ENCODE data around the gene FBXW8.

FBXW8 gene

GRCh38 chr12:117013726-117014125 is 103.0 kb downstream of the FBXW8 start:
- no CpG with 5 or more reads among the region's 1 CpG for WGBS, 2 donors (ENCODE audit: extremely low coverage in 2 of 2, insufficient read length in 2 of 2, insufficient replicate concordance in 1 of 2)
- peaks cover 22 to 86% of the 10 kb centered on the region in 2 donors for H3K36me3 ChIP-seq (replicated peaks in 1 of 2; ENCODE audit: control insufficient read depth in 2 of 2, insufficient read depth in 2 of 2, low read length in 2 of 2)

GRCh38 chr12:117014342-117014887 is 103.7 kb downstream of the FBXW8 start:
- peaks cover 0 to 7% of the 10 kb centered on the region in 2 donors for H3K4me1 ChIP-seq (ENCODE audit: control insufficient read depth in 2 of 2, insufficient read depth in 1 of 2, low read depth in 1 of 2, low read length in 2 of 2)
- no peaks in the 10 kb centered on the region for H3K27me3 ChIP-seq (ENCODE audit: control insufficient read depth in 3 of 3, insufficient read depth in 3 of 3, low read depth in 1 of 3, low read length in 3 of 3)
- H3K9me3 ChIP-seq (replicated peaks in 1 of 2; ENCODE audit: control insufficient read depth in 2 of 2, insufficient read depth in 1 of 2, low read depth in 1 of 2, low read length in 2 of 2): peaks cover 13 to 33% of the 10 kb centered on the region in 2 donors
- no peak overlapping the region for H2BK120ac ChIP-seq (ENCODE audit: low read depth, low read length)
- no peaks in the 10 kb centered on the region for H3K79me1 ChIP-seq (ENCODE audit: low read depth, low read length)
- no peak overlapping the region for H3K23ac ChIP-seq (ENCODE audit: low read depth, low read length, poor library complexity)
- H2AFZ ChIP-seq (ENCODE audit: low read length): no peak overlapping the region
- WGBS, 2 donors (ENCODE audit: extremely low coverage in 2 of 2, insufficient read length in 2 of 2, insufficient replicate concordance in 1 of 2): no CpG with 5 or more reads among the region's 8 CpGs
- H2BK12ac ChIP-seq (ENCODE audit: low read length): no peak overlapping the region
- H4K91ac ChIP-seq (ENCODE audit: low read depth, low read length, poor library complexity): no peak overlapping the region
- DNase-seq (ENCODE audit: low spot score): no peak
- H4K8ac ChIP-seq (ENCODE audit: low read depth, low read length): no peak overlapping the region
- H3K27ac ChIP-seq (replicated peaks; ENCODE audit: low read length): no peak overlapping the region
- H2BK5ac ChIP-seq (ENCODE audit: low read length): no peak overlapping the region
- H2AK5ac ChIP-seq (ENCODE audit: low read depth, low read length): no peak overlapping the region
- H3K4me2 ChIP-seq (ENCODE audit: insufficient read depth, low read length, poor library complexity, severe bottlenecking): no peak overlapping the region
- H3K18ac ChIP-seq (ENCODE audit: low read length): no peak overlapping the region
- H3K9ac ChIP-seq (ENCODE audit: low read depth, low read length, poor library complexity): no peak overlapping the region
- no peak overlapping the region for H2BK15ac ChIP-seq (ENCODE audit: low read length)
- H3K4ac ChIP-seq (ENCODE audit: low read length): no peak overlapping the region
- no peak overlapping the region for H3K4me3 ChIP-seq (ENCODE audit: low read length in 2 of 2)
- H3K36me3 ChIP-seq (replicated peaks in 1 of 2; ENCODE audit: control insufficient read depth in 2 of 2, insufficient read depth in 2 of 2, low read length in 2 of 2): peaks cover 22 to 86% of the 10 kb centered on the region in 2 donors
- no peak overlapping the region for H3K14ac ChIP-seq (ENCODE audit: low read length)

More at GRCh38 chr12:117013726-117014125, 103.0 kb downstream of the FBXW8 start:
- no peaks in the 10 kb centered on the region for H3K79me1 ChIP-seq (ENCODE audit: low read depth, low read length)
- no peak overlapping the region for H3K18ac ChIP-seq (ENCODE audit: low read length)
- peaks cover 0 to 7% of the 10 kb centered on the region in 2 donors for H3K4me1 ChIP-seq (ENCODE audit: control insufficient read depth in 2 of 2, insufficient read depth in 1 of 2, low read depth in 1 of 2, low read length in 2 of 2)
- H4K91ac ChIP-seq (ENCODE audit: low read depth, low read length, poor library complexity): no peak overlapping the region
- no peak overlapping the region for H3K4me2 ChIP-seq (ENCODE audit: insufficient read depth, low read length, poor library complexity, severe bottlenecking)
- no peak overlapping the region for H2AK5ac ChIP-seq (ENCODE audit: low read depth, low read length)
- H3K9ac ChIP-seq (ENCODE audit: low read depth, low read length, poor library complexity): no peak overlapping the region
- no peak overlapping the region for H3K4me3 ChIP-seq (ENCODE audit: low read length in 2 of 2)
- H3K27ac ChIP-seq (replicated peaks; ENCODE audit: low read length): no peak overlapping the region
- H3K23ac ChIP-seq (ENCODE audit: low read depth, low read length, poor library complexity): no peak overlapping the region
- H4K8ac ChIP-seq (ENCODE audit: low read depth, low read length): no peak overlapping the region
- no peak overlapping the region for H3K14ac ChIP-seq (ENCODE audit: low read length)
- H3K27me3 ChIP-seq (ENCODE audit: control insufficient read depth in 3 of 3, insufficient read depth in 3 of 3, low read depth in 1 of 3, low read length in 3 of 3): no peaks in the 10 kb centered on the region
- H3K9me3 ChIP-seq (replicated peaks in 1 of 2; ENCODE audit: control insufficient read depth in 2 of 2, insufficient read depth in 1 of 2, low read depth in 1 of 2, low read length in 2 of 2): peaks cover 13 to 38% of the 10 kb centered on the region in 2 donors
- no peak overlapping the region for H3K4ac ChIP-seq (ENCODE audit: low read length)
- H2AFZ ChIP-seq (ENCODE audit: low read length): no peak overlapping the region
- no peak overlapping the region for H2BK12ac ChIP-seq (ENCODE audit: low read length)
- H2BK15ac ChIP-seq (ENCODE audit: low read length): no peak overlapping the region
- DNase-seq (ENCODE audit: low spot score): no peak
- no peak overlapping the region for H2BK120ac ChIP-seq (ENCODE audit: low read depth, low read length)
- H2BK5ac ChIP-seq (ENCODE audit: low read length): no peak overlapping the region

- no peak for DNase-seq (ENCODE audit: low spot score)
These were observed 105.1 kb downstream of the FBXW8 start for GRCh38 chr12:117015811-117016210.

GRCh38 chr12:117017807-117018206 is 107.1 kb downstream of the FBXW8 start:
- Histone ChIP-seq H3K23ac (ENCODE audit: low read depth, low read length, poor library complexity) (no peak overlapping the region), H3K36me3 (replicated peaks in 1 of 2; ENCODE audit: control insufficient read depth in 2 of 2, insufficient read depth in 2 of 2, low read length in 2 of 2) (peaks cover 17 to 67% of the 10 kb centered on the region in 2 donors), H3K79me1 (ENCODE audit: low read depth, low read length) (no peaks in the 10 kb centered on the region), H2BK120ac (ENCODE audit: low read depth, low read length) (no peak overlapping the region), H4K8ac (ENCODE audit: low read depth, low read length) (no peak overlapping the region), H4K91ac (ENCODE audit: low read depth, low read length, poor library complexity) (no peak overlapping the region), H3K4me1 (ENCODE audit: control insufficient read depth in 2 of 2, insufficient read depth in 1 of 2, low read depth in 1 of 2, low read length in 2 of 2) (no peaks in the 10 kb centered on the region), H3K14ac (ENCODE audit: low read length) (no peak overlapping the region), H2AFZ (ENCODE audit: low read length) (no peak overlapping the region), H3K27me3 (ENCODE audit: control insufficient read depth in 3 of 3, insufficient read depth in 3 of 3, low read depth in 1 of 3, low read length in 3 of 3) (no peaks in the 10 kb centered on the region), H3K27ac (replicated peaks; ENCODE audit: low read length) (no peak overlapping the region), H3K18ac (ENCODE audit: low read length) (no peak overlapping the region), H3K4me3 (ENCODE audit: low read length in 2 of 2) (no peak overlapping the region), H3K4me2 (ENCODE audit: insufficient read depth, low read length, poor library complexity, severe bottlenecking) (no peak overlapping the region), H2BK5ac (ENCODE audit: low read length) (no peak overlapping the region), H2BK12ac (ENCODE audit: low read length) (no peak overlapping the region), H3K4ac (ENCODE audit: low read length) (no peak overlapping the region), H3K9ac (ENCODE audit: low read depth, low read length, poor library complexity) (no peak overlapping the region), H3K9me3 (replicated peaks in 1 of 2; ENCODE audit: control insufficient read depth in 2 of 2, insufficient read depth in 1 of 2, low read depth in 1 of 2, low read length in 2 of 2) (peaks cover 13 to 25% of the 10 kb centered on the region in 2 donors), H2AK5ac (ENCODE audit: low read depth, low read length) (no peak overlapping the region), H2BK15ac (ENCODE audit: low read length) (no peak overlapping the region)
- no peak for DNase-seq (ENCODE audit: low spot score)
- no CpG with 5 or more reads among the region's 9 CpGs for WGBS, 2 donors (ENCODE audit: extremely low coverage in 2 of 2, insufficient read length in 2 of 2, insufficient replicate concordance in 1 of 2)

More at GRCh38 chr12:117015811-117016210, 105.1 kb downstream of the FBXW8 start:
- Histone ChIP-seq H4K8ac (ENCODE audit: low read depth, low read length) (no peak overlapping the region), H2BK15ac (ENCODE audit: low read length) (no peak overlapping the region), H3K27me3 (ENCODE audit: control insufficient read depth in 3 of 3, insufficient read depth in 3 of 3, low read depth in 1 of 3, low read length in 3 of 3) (no peaks in the 10 kb centered on the region), H3K4me1 (ENCODE audit: control insufficient read depth in 2 of 2, insufficient read depth in 1 of 2, low read depth in 1 of 2, low read length in 2 of 2) (no peaks in the 10 kb centered on the region), H3K4ac (ENCODE audit: low read length) (no peak overlapping the region), H3K4me2 (ENCODE audit: insufficient read depth, low read length, poor library complexity, severe bottlenecking) (no peak overlapping the region), H2AK5ac (ENCODE audit: low read depth, low read length) (no peak overlapping the region), H3K36me3 (replicated peaks in 1 of 2; ENCODE audit: control insufficient read depth in 2 of 2, insufficient read depth in 2 of 2, low read length in 2 of 2) (peaks cover 19 to 79% of the 10 kb centered on the region in 2 donors), H2AFZ (ENCODE audit: low read length) (no peak overlapping the region), H3K9ac (ENCODE audit: low read depth, low read length, poor library complexity) (no peak overlapping the region), H3K27ac (replicated peaks; ENCODE audit: low read length) (no peak overlapping the region), H2BK120ac (ENCODE audit: low read depth, low read length) (no peak overlapping the region), H3K14ac (ENCODE audit: low read length) (no peak overlapping the region), H3K23ac (ENCODE audit: low read depth, low read length, poor library complexity) (no peak overlapping the region), H3K4me3 (ENCODE audit: low read length in 2 of 2) (no peak overlapping the region), H2BK12ac (ENCODE audit: low read length) (no peak overlapping the region), H3K18ac (ENCODE audit: low read length) (no peak overlapping the region), H3K79me1 (ENCODE audit: low read depth, low read length) (no peaks in the 10 kb centered on the region), H3K9me3 (replicated peaks in 1 of 2; ENCODE audit: control insufficient read depth in 2 of 2, insufficient read depth in 1 of 2, low read depth in 1 of 2, low read length in 2 of 2) (peaks cover 13 to 25% of the 10 kb centered on the region in 2 donors), H2BK5ac (ENCODE audit: low read length) (no peak overlapping the region), H4K91ac (ENCODE audit: low read depth, low read length, poor library complexity) (no peak overlapping the region)

All from neuronal stem cell (in vitro differentiated cells).